ENCODE measurements around the gene ANKRD2.
"Not testable (repeated sequence)": the region's sequence is repeated elsewhere in the genome, so short reads cannot be mapped to it uniquely, and the experiment has no call there.

DNA sequence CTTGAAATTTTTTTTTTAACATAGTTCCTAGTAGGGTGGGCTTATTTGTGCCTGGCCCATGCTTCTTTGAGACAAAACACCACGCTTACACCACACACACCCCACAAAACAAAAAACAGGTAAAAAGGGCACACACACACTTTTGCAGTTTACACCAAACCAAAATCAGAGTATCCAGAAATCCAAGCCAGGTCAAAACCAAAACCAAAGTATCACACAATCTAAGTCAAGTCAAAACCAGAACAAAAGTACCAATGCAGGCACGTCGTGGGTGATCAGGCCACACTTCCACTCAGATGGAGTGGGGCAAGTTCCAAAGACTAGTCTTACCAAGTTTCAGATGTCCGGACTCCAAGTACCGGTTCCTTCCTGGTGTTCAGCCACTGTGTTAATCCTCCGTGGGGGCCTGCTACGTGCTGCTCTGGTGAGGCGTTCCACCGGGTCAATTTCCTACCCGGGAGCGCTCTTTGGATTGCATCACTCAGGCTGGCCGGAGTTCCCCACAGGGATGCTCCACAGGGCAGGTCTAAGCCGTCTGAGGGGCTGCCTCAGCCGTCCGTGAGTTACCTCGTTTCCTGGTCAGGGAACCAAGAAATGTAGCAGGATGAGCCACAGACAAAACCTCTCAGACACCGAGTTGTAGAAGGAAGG, 11.7 kb upstream of the ANKRD2 start:
- TF ChIP-seq CTCF (conservative IDR thresholded peaks at IDR 0.05; ENCODE audit: low read length); EZH2phosphoT487 (IDR thresholded peaks at IDR 0.05; ENCODE audit: borderline replicate concordance): not testable (repeated sequence)

Data from Loucy (cell line).